Dermis blood vessel endothelial cell (primary cell): ENCODE data around the gene TLE3. TPM values are rescaled to one million over a fixed set of nuclear protein-coding genes. Genes with fewer than 3 reads are reported as not detected.
"Not testable (repeated sequence)": the region's sequence is repeated elsewhere in the genome, so short reads cannot be mapped to it uniquely, and the experiment has no call there.

Experiments used
- DNase-seq: peaks from one replicate; pipeline ENCODE4 v3.0.0; 2010
- total RNA-seq: library from RNA; depleted of rRNA; stranded (reverse); fragments of >200 nt; gene quantifications from 2 replicates; pipeline ENCODE4 v1.2.3, GENCODE V29; 2014

TLE3 gene
- total RNA-seq, 1 donor from 2014 or later: 25.4 TPM

GRCh38 chr15:70125605-70126004 is 27.9 kb upstream of the TLE3 start:
- no peak for DNase-seq

- peak; percentile 51 for DNase-seq
Observed at GRCh38 chr15:70121624-70122302, 24.0 kb upstream of the TLE3 start.

- no peak for DNase-seq
Observed at GRCh38 chr15:70120958-70121623, 23.4 kb upstream of the TLE3 start.

- no peak for DNase-seq
Observed at GRCh38 chr15:70119911-70120508, 22.3 kb upstream of the TLE3 start.

GRCh38 chr15:70118599-70118998 is 20.9 kb upstream of the TLE3 start:
- no peak for DNase-seq

GRCh38 chr15:70116317-70116716 is 18.6 kb upstream of the TLE3 start:
- no peak for DNase-seq

- no peak for DNase-seq
Observed at GRCh38 chr15:70114221-70114620, 16.5 kb upstream of the TLE3 start.

GRCh38 chr15:70113304-70113700 is 15.6 kb upstream of the TLE3 start:
- DNase-seq: peak; percentile 61

GRCh38 chr15:70112572-70113303 is 15.0 kb upstream of the TLE3 start:
- not testable (repeated sequence) for DNase-seq

GRCh38 chr15:70112074-70112395 is 14.3 kb upstream of the TLE3 start:
- peak; percentile 15 for DNase-seq

GRCh38 chr15:70111203-70112073 is 13.7 kb upstream of the TLE3 start:
- DNase-seq: peak; percentile 93

- DNase-seq: no peak
Observed at GRCh38 chr15:70109978-70110377, 12.3 kb upstream of the TLE3 start.

GRCh38 chr15:70109531-70109930 is 11.8 kb upstream of the TLE3 start:
- DNase-seq: no peak

- no peak for DNase-seq
Observed at GRCh38 chr15:70103880-70104626, 6.3 kb upstream of the TLE3 start.

- no peak for DNase-seq
Observed at GRCh38 chr15:70102827-70103226, 5.1 kb upstream of the TLE3 start.

GRCh38 chr15:70101459-70102113 is 3.9 kb upstream of the TLE3 start:
- peak; percentile 96 for DNase-seq

GRCh38 chr15:70100474-70101341 is 3.0 kb upstream of the TLE3 start:
- peak; percentile 62 for DNase-seq

- DNase-seq: peak; percentile 30
Observed at GRCh38 chr15:70099967-70100473, 2.3 kb upstream of the TLE3 start.

- DNase-seq: peak; percentile 100
Observed at GRCh38 chr15:70099167-70099966, 1.6 kb upstream of the TLE3 start.
